Measurements from ENCODE around the gene SIGLEC12.
"Not testable (repeated sequence)": the region's sequence is repeated elsewhere in the genome, so short reads cannot be mapped to it uniquely, and the experiment has no call there.

SIGLEC12 gene

GRCh38 chr19:51505904-51506303 is 4.3 kb upstream of the SIGLEC12 start:
- H3F3A ChIP-seq (ENCODE audit: insufficient read depth, low read length) = no peaks in the 10 kb centered on the region
- H3K9ac ChIP-seq (ENCODE audit: low read length) = no peak overlapping the region
- H3K9me2 ChIP-seq (ENCODE audit: low read depth, low read length) = no peaks in the 10 kb centered on the region
- H3K36me3 ChIP-seq (ENCODE audit: insufficient read depth, low read length) = no peaks in the 10 kb centered on the region
- no peaks in the 10 kb centered on the region for H3K4me1 ChIP-seq (ENCODE audit: insufficient read depth, low read length, severe bottlenecking)
- no peak overlapping the region for H3K4me2 ChIP-seq (ENCODE audit: low read length)
- no peaks in the 10 kb centered on the region for H4K20me1 ChIP-seq (ENCODE audit: insufficient read depth, low read length)
- H3K79me2 ChIP-seq (ENCODE audit: insufficient read depth, low read length) = no peaks in the 10 kb centered on the region
- TF ChIP-seq CTCF (IDR thresholded peaks at IDR 0.05; ENCODE audit: low read length) (no peak), EZH2 (IDR thresholded peaks at IDR 0.05; ENCODE audit: borderline replicate concordance, low read length) (no peak)
- no peak overlapping the region for H3K27ac ChIP-seq (ENCODE audit: low read depth, low read length, poor library complexity, severe bottlenecking)
- H3K27me3 ChIP-seq (ENCODE audit: insufficient read depth, low read length) = no peaks in the 10 kb centered on the region
- H3K4me3 ChIP-seq (ENCODE audit: low read depth, low read length, poor library complexity, severe bottlenecking) = no peak overlapping the region
- H2AFZ ChIP-seq (ENCODE audit: low read length) = no peak overlapping the region
- H3K9me3 ChIP-seq (ENCODE audit: low read length) = no peaks in the 10 kb centered on the region

GRCh38 chr19:51503896-51504295 is 2.3 kb upstream of the SIGLEC12 start:
- H3K4me3 ChIP-seq (ENCODE audit: low read depth, low read length, poor library complexity, severe bottlenecking) = no peak overlapping the region
- H3K36me3 ChIP-seq (ENCODE audit: insufficient read depth, low read length) = no peaks in the 10 kb centered on the region
- no peaks in the 10 kb centered on the region for H3K4me1 ChIP-seq (ENCODE audit: insufficient read depth, low read length, severe bottlenecking)
- H2AFZ ChIP-seq (ENCODE audit: low read length) = no peak overlapping the region
- H3F3A ChIP-seq (ENCODE audit: insufficient read depth, low read length) = no peaks in the 10 kb centered on the region
- H3K27ac ChIP-seq (ENCODE audit: low read depth, low read length, poor library complexity, severe bottlenecking) = no peak overlapping the region
- no peaks in the 10 kb centered on the region for H3K9me2 ChIP-seq (ENCODE audit: low read depth, low read length)
- no peak overlapping the region for H3K9ac ChIP-seq (ENCODE audit: low read length)
- no peak overlapping the region for H3K4me2 ChIP-seq (ENCODE audit: low read length)
- no peaks in the 10 kb centered on the region for H3K79me2 ChIP-seq (ENCODE audit: insufficient read depth, low read length)
- no peaks in the 10 kb centered on the region for H3K9me3 ChIP-seq (ENCODE audit: low read length)
- no peak for TF ChIP-seq EZH2 (IDR thresholded peaks at IDR 0.05; ENCODE audit: borderline replicate concordance, low read length)
- no peak for TF ChIP-seq CTCF (IDR thresholded peaks at IDR 0.05; ENCODE audit: low read length)
- H3K27me3 ChIP-seq (ENCODE audit: insufficient read depth, low read length) = no peaks in the 10 kb centered on the region
- H4K20me1 ChIP-seq (ENCODE audit: insufficient read depth, low read length) = no peaks in the 10 kb centered on the region

- Histone ChIP-seq H3K4me3 (ENCODE audit: low read depth, low read length, poor library complexity, severe bottlenecking) (no peak overlapping the region), H3K9me2 (ENCODE audit: low read depth, low read length) (no peaks in the 10 kb centered on the region), H3K4me1 (ENCODE audit: insufficient read depth, low read length, severe bottlenecking) (no peaks in the 10 kb centered on the region), H2AFZ (ENCODE audit: low read length) (no peak overlapping the region), H3K4me2 (ENCODE audit: low read length) (no peak overlapping the region), H3K9me3 (ENCODE audit: low read length) (no peaks in the 10 kb centered on the region), H3K27ac (ENCODE audit: low read depth, low read length, poor library complexity, severe bottlenecking) (no peak overlapping the region), H3F3A (ENCODE audit: insufficient read depth, low read length) (no peaks in the 10 kb centered on the region), H3K27me3 (ENCODE audit: insufficient read depth, low read length) (no peaks in the 10 kb centered on the region), H4K20me1 (ENCODE audit: insufficient read depth, low read length) (no peaks in the 10 kb centered on the region), H3K36me3 (ENCODE audit: insufficient read depth, low read length) (no peaks in the 10 kb centered on the region), H3K79me2 (ENCODE audit: insufficient read depth, low read length) (no peaks in the 10 kb centered on the region), H3K9ac (ENCODE audit: low read length) (no peak overlapping the region)
- no peak for TF ChIP-seq CTCF (IDR thresholded peaks at IDR 0.05; ENCODE audit: low read length)
- TF ChIP-seq EZH2 (IDR thresholded peaks at IDR 0.05; ENCODE audit: borderline replicate concordance, low read length) = no peak
Observed at GRCh38 chr19:51503286-51503817, 1.8 kb upstream of the SIGLEC12 start.

GRCh38 chr19:51500931-51501330 is 669 bp downstream of the SIGLEC12 start:
- H3K79me2 ChIP-seq (ENCODE audit: insufficient read depth, low read length); H3K27ac ChIP-seq (ENCODE audit: low read depth, low read length, poor library complexity, severe bottlenecking); H2AFZ ChIP-seq (ENCODE audit: low read length); H3K36me3 ChIP-seq (ENCODE audit: insufficient read depth, low read length); H3K27me3 ChIP-seq (ENCODE audit: insufficient read depth, low read length); H3K4me1 ChIP-seq (ENCODE audit: insufficient read depth, low read length, severe bottlenecking); H3K4me3 ChIP-seq (ENCODE audit: low read depth, low read length, poor library complexity, severe bottlenecking); H4K20me1 ChIP-seq (ENCODE audit: insufficient read depth, low read length); H3K4me2 ChIP-seq (ENCODE audit: low read length); H3F3A ChIP-seq (ENCODE audit: insufficient read depth, low read length); H3K9ac ChIP-seq (ENCODE audit: low read length); H3K9me2 ChIP-seq (ENCODE audit: low read depth, low read length); H3K9me3 ChIP-seq (ENCODE audit: low read length): not testable (repeated sequence)
